OCI-LY1 (cell line): Measurements from ENCODE around the gene ZSCAN10.

Source experiments
- EZH2 ChIP-seq: fragments of 200-600 bp; sonication (generic), shearing (Covaris generic); IDR thresholded peaks from 2 replicates; pipeline ENCODE4 v1.8.0; 2017; ENCODE audit warnings: borderline replicate concordance, mixed run types, mild to moderate bottlenecking, antibody characterized with exemption, low read length, moderate library complexity, mixed read lengths
- TF ChIP-seq, protein P1 (sequence below): fragments of 200-600 bp; sonication (generic), shearing (Covaris generic); IDR thresholded peaks from 2 replicates; pipeline ENCODE4 v1.5.1; 2017; ENCODE audit warnings: mild to moderate bottlenecking, antibody characterized with exemption, low read length, moderate library complexity, mixed read lengths

DNA sequence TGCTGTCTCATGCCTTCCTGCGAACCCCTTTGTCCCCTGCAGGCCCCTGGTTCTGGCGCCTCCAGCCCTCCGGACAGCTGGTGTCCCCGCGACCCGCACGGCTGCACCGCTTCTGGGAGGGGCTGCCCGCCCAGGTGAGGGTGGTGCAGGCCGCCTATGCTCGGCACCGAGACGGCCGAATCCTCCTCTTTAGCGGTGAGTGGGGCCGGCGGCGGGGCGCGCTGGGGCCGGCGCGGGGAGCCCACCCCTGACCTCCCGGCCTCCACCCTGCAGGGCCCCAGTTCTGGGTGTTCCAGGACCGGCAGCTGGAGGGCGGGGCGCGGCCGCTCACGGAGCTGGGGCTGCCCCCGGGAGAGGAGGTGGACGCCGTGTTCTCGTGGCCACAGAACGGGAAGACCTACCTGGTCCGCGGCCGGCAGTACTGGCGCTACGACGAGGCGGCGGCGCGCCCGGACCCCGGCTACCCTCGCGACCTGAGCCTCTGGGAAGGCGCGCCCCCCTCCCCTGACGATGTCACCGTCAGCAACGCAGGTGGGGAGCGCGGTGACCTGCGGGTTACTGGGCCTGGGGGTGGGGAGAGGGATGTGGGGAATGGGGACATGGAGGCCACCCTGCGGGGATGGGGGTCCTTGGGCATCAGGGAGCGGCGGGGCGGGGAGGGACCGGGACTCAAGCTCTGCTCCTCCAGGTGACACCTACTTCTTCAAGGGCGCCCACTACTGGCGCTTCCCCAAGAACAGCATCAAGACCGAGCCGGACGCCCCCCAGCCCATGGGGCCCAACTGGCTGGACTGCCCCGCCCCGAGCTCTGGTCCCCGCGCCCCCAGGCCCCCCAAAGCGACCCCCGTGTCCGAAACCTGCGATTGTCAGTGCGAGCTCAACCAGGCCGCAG lies 40.7 kb downstream of the ZSCAN10 start:
- TF ChIP-seq, protein P1, sequence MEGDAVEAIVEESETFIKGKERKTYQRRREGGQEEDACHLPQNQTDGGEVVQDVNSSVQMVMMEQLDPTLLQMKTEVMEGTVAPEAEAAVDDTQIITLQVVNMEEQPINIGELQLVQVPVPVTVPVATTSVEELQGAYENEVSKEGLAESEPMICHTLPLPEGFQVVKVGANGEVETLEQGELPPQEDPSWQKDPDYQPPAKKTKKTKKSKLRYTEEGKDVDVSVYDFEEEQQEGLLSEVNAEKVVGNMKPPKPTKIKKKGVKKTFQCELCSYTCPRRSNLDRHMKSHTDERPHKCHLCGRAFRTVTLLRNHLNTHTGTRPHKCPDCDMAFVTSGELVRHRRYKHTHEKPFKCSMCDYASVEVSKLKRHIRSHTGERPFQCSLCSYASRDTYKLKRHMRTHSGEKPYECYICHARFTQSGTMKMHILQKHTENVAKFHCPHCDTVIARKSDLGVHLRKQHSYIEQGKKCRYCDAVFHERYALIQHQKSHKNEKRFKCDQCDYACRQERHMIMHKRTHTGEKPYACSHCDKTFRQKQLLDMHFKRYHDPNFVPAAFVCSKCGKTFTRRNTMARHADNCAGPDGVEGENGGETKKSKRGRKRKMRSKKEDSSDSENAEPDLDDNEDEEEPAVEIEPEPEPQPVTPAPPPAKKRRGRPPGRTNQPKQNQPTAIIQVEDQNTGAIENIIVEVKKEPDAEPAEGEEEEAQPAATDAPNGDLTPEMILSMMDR, result no peak; the same call in 1 of the 2 replicates
- TF ChIP-seq EZH2, result no peak
